OCI-LY1 (cell line): ENCODE results near the gene PLEKHA6.

Experiments used
- H2AFZ ChIP-seq: fragments of 200-600 bp; sonication (generic), shearing (Covaris generic); 2 replicates; pipeline ENCODE4 v1.6.0; 2014; ENCODE audit warnings: antibody characterized with exemption, mild to moderate bottlenecking, low read length
- H3F3A ChIP-seq: fragments of 200-600 bp; sonication (generic), shearing (Covaris generic); 2 replicates; pipeline ENCODE4 v1.6.0; 2014; ENCODE audit warnings: mild to moderate bottlenecking, antibody characterized with exemption, low read length, moderate library complexity; ENCODE audit not compliant: insufficient read depth
- H3K27ac ChIP-seq: fragments of 200-600 bp; sonication (generic); 2 replicates; pipeline ENCODE4 v1.5.1; 2014; ENCODE audit warnings: low read length, mixed run types, mild to moderate bottlenecking, low read depth; ENCODE audit not compliant: poor library complexity, severe bottlenecking
- H3K27me3 ChIP-seq: fragments of 200-600 bp; sonication (generic); 2 replicates; pipeline ENCODE4 v1.6.0; 2014; ENCODE audit warnings: antibody characterized with exemption, mild to moderate bottlenecking, low read length, moderate library complexity; ENCODE audit not compliant: insufficient read depth
- H3K36me3 ChIP-seq: fragments of 200-600 bp; sonication (generic); 2 replicates; pipeline ENCODE4 v1.6.1; 2014; ENCODE audit warnings: mild to moderate bottlenecking, antibody characterized with exemption, low read length, moderate library complexity, mixed read lengths; ENCODE audit not compliant: insufficient read depth
- H3K4me1 ChIP-seq: fragments of 200-600 bp; sonication (generic); 2 replicates; pipeline ENCODE4 v1.5.1; 2014; ENCODE audit warnings: mild to moderate bottlenecking, low read length, moderate library complexity; ENCODE audit not compliant: insufficient read depth, severe bottlenecking
- H3K4me2 ChIP-seq: fragments of 200-600 bp; sonication (generic), shearing (Covaris generic); 2 replicates; pipeline ENCODE4 v1.6.1; 2014; ENCODE audit warnings: low read length
- H3K4me3 ChIP-seq: fragments of 200-600 bp; sonication (generic); 2 replicates; pipeline ENCODE4 v1.5.1; 2014; ENCODE audit warnings: low read length, low read depth, mild to moderate bottlenecking, mixed read lengths; ENCODE audit not compliant: poor library complexity, severe bottlenecking
- H3K79me2 ChIP-seq: fragments of 200-600 bp; shearing (Covaris generic); 2 replicates; pipeline ENCODE4 v1.6.1; 2016; ENCODE audit warnings: mixed run types, low read length, mixed read lengths; ENCODE audit not compliant: insufficient read depth
- H3K9ac ChIP-seq: fragments of 200-600 bp; sonication (generic), shearing (Covaris generic); 2 replicates; pipeline ENCODE4 v1.6.1; 2014; ENCODE audit warnings: mild to moderate bottlenecking, low read length, mixed read lengths
- H3K9me2 ChIP-seq: fragments of 200-600 bp; sonication (generic), shearing (Covaris generic); 2 replicates; pipeline ENCODE4 v1.6.1; 2014; ENCODE audit warnings: low read depth, mild to moderate bottlenecking, low read length, mixed read lengths
- H3K9me3 ChIP-seq: fragments of 200-600 bp; shearing (Covaris generic); 2 replicates; pipeline ENCODE4 v1.6.1; 2014; ENCODE audit warnings: low read length, mixed read lengths
- H4K20me1 ChIP-seq: fragments of 200-600 bp; sonication (generic), shearing (Covaris generic); 2 replicates; pipeline ENCODE4 v1.6.0; 2016; ENCODE audit warnings: mild to moderate bottlenecking, low read length; ENCODE audit not compliant: insufficient read depth
- EZH2 ChIP-seq: fragments of 200-600 bp; sonication (generic), shearing (Covaris generic); IDR thresholded peaks from 2 replicates; pipeline ENCODE4 v1.8.0; 2017; ENCODE audit warnings: borderline replicate concordance, mixed run types, mild to moderate bottlenecking, antibody characterized with exemption, low read length, moderate library complexity, mixed read lengths
- TF ChIP-seq, protein P1 (sequence below): fragments of 200-600 bp; sonication (generic), shearing (Covaris generic); IDR thresholded peaks from 2 replicates; pipeline ENCODE4 v1.5.1; 2017; ENCODE audit warnings: mild to moderate bottlenecking, antibody characterized with exemption, low read length, moderate library complexity, mixed read lengths

The PLEKHA6 gene

GRCh38 chr1:204322339-204322868 is 37.3 kb downstream of the PLEKHA6 start:
- Histone ChIP-seq H3F3A (no peaks in the 10 kb centered on the region), H2AFZ (no peak overlapping the region), H3K4me1 (no peaks in the 10 kb centered on the region), H3K36me3 (no peaks in the 10 kb centered on the region), H3K9me2 (no peaks in the 10 kb centered on the region), H3K27ac (no peak overlapping the region), H3K79me2 (no peaks in the 10 kb centered on the region), H3K27me3 (peaks cover 6% of the 10 kb centered on the region), H3K4me3 (no peak overlapping the region), H3K9me3 (no peaks in the 10 kb centered on the region), H4K20me1 (no peaks in the 10 kb centered on the region), H3K9ac (no peak overlapping the region), H3K4me2 (no peak overlapping the region)
- TF ChIP-seq EZH2 = no peak
- TF ChIP-seq, protein P1, sequence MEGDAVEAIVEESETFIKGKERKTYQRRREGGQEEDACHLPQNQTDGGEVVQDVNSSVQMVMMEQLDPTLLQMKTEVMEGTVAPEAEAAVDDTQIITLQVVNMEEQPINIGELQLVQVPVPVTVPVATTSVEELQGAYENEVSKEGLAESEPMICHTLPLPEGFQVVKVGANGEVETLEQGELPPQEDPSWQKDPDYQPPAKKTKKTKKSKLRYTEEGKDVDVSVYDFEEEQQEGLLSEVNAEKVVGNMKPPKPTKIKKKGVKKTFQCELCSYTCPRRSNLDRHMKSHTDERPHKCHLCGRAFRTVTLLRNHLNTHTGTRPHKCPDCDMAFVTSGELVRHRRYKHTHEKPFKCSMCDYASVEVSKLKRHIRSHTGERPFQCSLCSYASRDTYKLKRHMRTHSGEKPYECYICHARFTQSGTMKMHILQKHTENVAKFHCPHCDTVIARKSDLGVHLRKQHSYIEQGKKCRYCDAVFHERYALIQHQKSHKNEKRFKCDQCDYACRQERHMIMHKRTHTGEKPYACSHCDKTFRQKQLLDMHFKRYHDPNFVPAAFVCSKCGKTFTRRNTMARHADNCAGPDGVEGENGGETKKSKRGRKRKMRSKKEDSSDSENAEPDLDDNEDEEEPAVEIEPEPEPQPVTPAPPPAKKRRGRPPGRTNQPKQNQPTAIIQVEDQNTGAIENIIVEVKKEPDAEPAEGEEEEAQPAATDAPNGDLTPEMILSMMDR = no peak

GRCh38 chr1:204321665-204322064 is 38.1 kb downstream of the PLEKHA6 start:
- Histone ChIP-seq H3K27ac (no peak overlapping the region), H3F3A (no peaks in the 10 kb centered on the region), H3K9me3 (no peaks in the 10 kb centered on the region), H3K4me1 (no peaks in the 10 kb centered on the region), H3K27me3 (peaks cover 7% of the 10 kb centered on the region), H3K9me2 (no peaks in the 10 kb centered on the region), H2AFZ (no peak overlapping the region), H3K4me3 (no peak overlapping the region), H4K20me1 (no peaks in the 10 kb centered on the region), H3K79me2 (no peaks in the 10 kb centered on the region), H3K4me2 (no peak overlapping the region), H3K9ac (no peak overlapping the region), H3K36me3 (no peaks in the 10 kb centered on the region)
- TF ChIP-seq, protein P1 = no peak
- no peak for TF ChIP-seq EZH2

GRCh38 chr1:204321051-204321450 is 38.7 kb downstream of the PLEKHA6 start:
- TF ChIP-seq, protein P1 = no peak
- no peak for TF ChIP-seq EZH2
- no peaks in the 10 kb centered on the region for H3K36me3 ChIP-seq
- H3F3A ChIP-seq = no peaks in the 10 kb centered on the region
- H3K4me3 ChIP-seq = no peak overlapping the region
- no peaks in the 10 kb centered on the region for H3K9me3 ChIP-seq
- no peaks in the 10 kb centered on the region for H3K79me2 ChIP-seq
- H3K27ac ChIP-seq = no peak overlapping the region
- no peak overlapping the region for H3K4me2 ChIP-seq
- H4K20me1 ChIP-seq = no peaks in the 10 kb centered on the region
- H2AFZ ChIP-seq = no peak overlapping the region
- H3K9ac ChIP-seq = no peak overlapping the region
- H3K9me2 ChIP-seq = no peaks in the 10 kb centered on the region
- H3K27me3 ChIP-seq = peaks cover 10% of the 10 kb centered on the region
- no peaks in the 10 kb centered on the region for H3K4me1 ChIP-seq
